Caco-2 (cell line): ENCODE measurements around the gene CD40. TPM values are rescaled to one million over a fixed set of nuclear protein-coding genes. Genes with fewer than 3 reads are reported as not detected.

Source experiments
- BruUV-seq: library from RNA; stranded (reverse); fragments of 400-500 nt; replicated peaks from 2 replicates; lab custom pipeline; 2021; lab: Mats Ljungman, UMichigan
- CTCF ChIA-PET: fragments of 300-600 bp; sonication (Branson Sonifier 250); formaldehyde crosslinking; loops from one replicate; lab custom pipeline; 2022; ENCODE audit warnings: antibody characterized with exemption; lab: Charles Lee
- POLR2A ChIA-PET: fragments of 300-600 bp; sonication (Branson Sonifier 250); formaldehyde crosslinking; loops from one replicate; lab custom pipeline; 2022; ENCODE audit warnings: antibody characterized with exemption; lab: Charles Lee
- DNase-seq, 2 experiments: peaks; one replicate each; pipeline versions ENCODE4 v3.0.0 to v3.0.0-alpha.2; 2020 to 2022
- H3K27me3 ChIP-seq: replicated peaks from 2 replicates; pipeline ENCODE4 v1.6.0; 2011; ENCODE audit warnings: low read length; ENCODE audit not compliant: control insufficient read depth, insufficient read depth
- H3K36me3 ChIP-seq: 2 replicates; pipeline ENCODE4 v1.5.1; 2011; ENCODE audit warnings: low read length; ENCODE audit not compliant: control insufficient read depth, insufficient read depth
- H3K4me1 ChIP-seq: fragments of 250-450 bp; sonication (Bioruptor Pico); 2 replicates; pipeline ENCODE4 v1.5.1; 2020; ENCODE audit warnings: mild to moderate bottlenecking
- H3K4me3 ChIP-seq: 2 replicates; pipeline ENCODE4 v1.5.1; 2011; ENCODE audit warnings: low read depth, mild to moderate bottlenecking, control low read depth, low read length
- H3K9me3 ChIP-seq: fragments of 250-450 bp; sonication (Bioruptor Pico); 2 replicates; pipeline ENCODE4 v1.5.1; 2020; ENCODE audit warnings: mild to moderate bottlenecking, moderate library complexity
- H3K27ac Mint-ChIP-seq: one replicate; pipeline ENCODE4 v1.8.0; 2022; ENCODE audit warnings: mixed read lengths; ENCODE audit not compliant: unreplicated experiment
- H3K27me3 Mint-ChIP-seq: one replicate; pipeline ENCODE4 v1.8.0; 2022; ENCODE audit warnings: mixed read lengths; ENCODE audit not compliant: insufficient read depth, unreplicated experiment
- H3K36me3 Mint-ChIP-seq: one replicate; pipeline ENCODE4 v1.8.0; 2022; ENCODE audit warnings: mild to moderate bottlenecking, mixed read lengths; ENCODE audit not compliant: insufficient read depth, unreplicated experiment
- H3K4me1 Mint-ChIP-seq: one replicate; pipeline ENCODE4 v1.8.0; 2022; ENCODE audit warnings: low read depth, mixed read lengths; ENCODE audit not compliant: unreplicated experiment
- H3K4me3 Mint-ChIP-seq: one replicate; pipeline ENCODE4 v1.8.0; 2022; ENCODE audit warnings: mild to moderate bottlenecking, moderate library complexity, mixed read lengths; ENCODE audit not compliant: unreplicated experiment
- H3K9me3 Mint-ChIP-seq: one replicate; pipeline ENCODE4 v1.8.0; 2022; ENCODE audit warnings: mixed read lengths; ENCODE audit not compliant: unreplicated experiment
- intact Hi-C: fragments of 100-400 bp; cut with micrococcal nuclease; formaldehyde crosslinking; loops from one replicate; pipeline ENCODE4 v1.10.0; 2022; ENCODE audit not compliant: unreplicated experiment
- total RNA-seq: library from RNA; stranded (reverse); gene quantifications from 2 replicates; pipeline ENCODE4 v1.2.3, GENCODE V29; 2022
- TF ChIP-seq, protein P1 (sequence below), 2 experiments: fragments of 200-600 bp in 1 of 2; IDR thresholded peaks; 1 replicate in 1 of 2; 2 replicates in 1 of 2; pipeline versions ENCODE4 v1.5.1 to v1.8.0; 2011 to 2022; ENCODE audit warnings: antibody characterized with exemption in 1 of 2, control low read depth in 1 of 2, inconsistent platforms in 1 of 2, low read depth in 1 of 2, low read length in 1 of 2, mild to moderate bottlenecking in 1 of 2, moderate library complexity in 1 of 2; ENCODE audit not compliant: insufficient read depth in 1 of 2, severe bottlenecking in 1 of 2, unreplicated experiment in 1 of 2

Gene CD40
- total RNA-seq, 1 experiment from 2014 or later, result not detected

DNA sequence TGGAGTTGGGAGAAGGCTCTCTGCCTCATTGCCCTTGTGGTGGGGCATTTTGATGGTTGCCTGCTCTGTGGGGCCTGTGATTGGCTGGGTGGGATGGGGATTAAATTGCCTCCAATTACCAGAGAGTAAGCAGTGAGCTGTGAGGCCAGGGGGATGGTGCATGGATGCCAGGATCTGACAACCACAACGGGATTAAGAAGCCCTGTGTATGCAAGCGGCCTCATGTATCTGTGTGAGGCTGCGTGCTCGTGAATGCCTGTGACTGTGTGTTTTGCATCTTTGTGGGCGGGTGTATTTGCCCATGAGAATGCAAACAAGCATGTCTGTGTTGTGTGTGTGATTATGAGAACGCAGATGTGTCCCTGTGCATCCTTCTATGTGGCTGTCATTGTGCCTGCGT is 46.1 kb downstream of the CD40 start:
- H3K27ac Mint-ChIP-seq, result no peak overlapping the region
- peaks cover 22% of the 10 kb centered on the region for H3K27me3 Mint-ChIP-seq
- BruUV-seq, result no TSS peak
- Histone ChIP-seq H3K36me3 (no peaks in the 10 kb centered on the region), H3K4me1 (no peaks in the 10 kb centered on the region), H3K9me3 (peaks cover 5% of the 10 kb centered on the region; the same call in 1 of the 2 replicates), H3K4me3 (no peak overlapping the region), H3K27me3 (peaks cover 2% of the 10 kb centered on the region; the same call in 1 of the 2 replicates)
- no peaks in the 10 kb centered on the region for H3K36me3 Mint-ChIP-seq
- POLR2A ChIA-PET, result no interaction called here
- H3K4me3 Mint-ChIP-seq, result no peak overlapping the region
- no peaks in the 10 kb centered on the region for H3K9me3 Mint-ChIP-seq
- CTCF ChIA-PET, result no interaction called here
- no peak for DNase-seq
- no peaks in the 10 kb centered on the region for H3K4me1 Mint-ChIP-seq
- TF ChIP-seq, protein P1, sequence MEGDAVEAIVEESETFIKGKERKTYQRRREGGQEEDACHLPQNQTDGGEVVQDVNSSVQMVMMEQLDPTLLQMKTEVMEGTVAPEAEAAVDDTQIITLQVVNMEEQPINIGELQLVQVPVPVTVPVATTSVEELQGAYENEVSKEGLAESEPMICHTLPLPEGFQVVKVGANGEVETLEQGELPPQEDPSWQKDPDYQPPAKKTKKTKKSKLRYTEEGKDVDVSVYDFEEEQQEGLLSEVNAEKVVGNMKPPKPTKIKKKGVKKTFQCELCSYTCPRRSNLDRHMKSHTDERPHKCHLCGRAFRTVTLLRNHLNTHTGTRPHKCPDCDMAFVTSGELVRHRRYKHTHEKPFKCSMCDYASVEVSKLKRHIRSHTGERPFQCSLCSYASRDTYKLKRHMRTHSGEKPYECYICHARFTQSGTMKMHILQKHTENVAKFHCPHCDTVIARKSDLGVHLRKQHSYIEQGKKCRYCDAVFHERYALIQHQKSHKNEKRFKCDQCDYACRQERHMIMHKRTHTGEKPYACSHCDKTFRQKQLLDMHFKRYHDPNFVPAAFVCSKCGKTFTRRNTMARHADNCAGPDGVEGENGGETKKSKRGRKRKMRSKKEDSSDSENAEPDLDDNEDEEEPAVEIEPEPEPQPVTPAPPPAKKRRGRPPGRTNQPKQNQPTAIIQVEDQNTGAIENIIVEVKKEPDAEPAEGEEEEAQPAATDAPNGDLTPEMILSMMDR (IDR thresholded peaks at IDR 0.05; ENCODE audit: insufficient read depth in 1 of 2, low read depth in 1 of 2, low read length in 1 of 2, severe bottlenecking in 1 of 2, unreplicated experiment in 1 of 2), result no peak
- intact Hi-C loops, result no loop called here

GRCh38 chr20:46167080-46167479 is 49.0 kb downstream of the CD40 start:
- no peak for DNase-seq
- Mint-ChIP-seq H3K27me3 (peaks cover 27% of the 10 kb centered on the region), H3K4me3 (no peak overlapping the region), H3K36me3 (no peaks in the 10 kb centered on the region), H3K4me1 (no peaks in the 10 kb centered on the region), H3K27ac (no peak overlapping the region), H3K9me3 (no peaks in the 10 kb centered on the region)
- CTCF ChIA-PET, result no interaction called here
- Histone ChIP-seq H3K27me3 (peaks cover 3% of the 10 kb centered on the region; the same call in 1 of the 2 replicates), H3K4me1 (no peaks in the 10 kb centered on the region), H3K36me3 (no peaks in the 10 kb centered on the region), H3K9me3 (peaks cover 5% of the 10 kb centered on the region; the same call in 1 of the 2 replicates), H3K4me3 (no peak overlapping the region)
- TF ChIP-seq, protein P1 (IDR thresholded peaks at IDR 0.05; ENCODE audit: insufficient read depth in 1 of 2, low read depth in 1 of 2, low read length in 1 of 2, severe bottlenecking in 1 of 2, unreplicated experiment in 1 of 2), result no peak
- intact Hi-C loops, result no loop called here
- BruUV-seq, result no TSS peak
- POLR2A ChIA-PET, result no interaction called here

DNA sequence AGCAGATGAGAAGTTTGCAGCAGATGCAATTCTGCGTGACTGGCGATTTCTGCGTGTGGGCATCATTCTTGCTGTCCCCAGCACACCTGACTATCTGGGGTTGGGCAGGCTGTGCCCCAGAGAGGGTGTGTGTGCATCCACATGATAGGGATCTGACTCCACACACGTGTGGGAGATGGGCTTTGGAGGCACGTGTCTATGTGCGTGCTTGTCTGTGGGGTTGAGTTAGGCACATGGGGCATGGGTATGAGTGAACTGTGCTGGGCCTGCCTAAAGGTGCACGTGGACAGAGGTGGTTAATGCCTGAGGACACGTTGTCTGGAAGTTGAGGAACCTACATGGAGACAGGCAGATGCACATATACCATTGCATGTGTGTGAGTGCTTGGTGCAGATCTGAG is 50.3 kb downstream of the CD40 start:
- no peak for DNase-seq
- Histone ChIP-seq H3K4me3 (no peak overlapping the region), H3K27me3 (peaks cover 6% of the 10 kb centered on the region), H3K9me3 (peaks cover 5% of the 10 kb centered on the region; the same call in 1 of the 2 replicates), H3K4me1 (no peaks in the 10 kb centered on the region), H3K36me3 (no peaks in the 10 kb centered on the region)
- Mint-ChIP-seq H3K27me3 (peaks cover 25% of the 10 kb centered on the region), H3K9me3 (no peaks in the 10 kb centered on the region), H3K4me1 (no peaks in the 10 kb centered on the region), H3K4me3 (no peak overlapping the region), H3K36me3 (no peaks in the 10 kb centered on the region), H3K27ac (no peak overlapping the region)
- TF ChIP-seq, protein P1 (IDR thresholded peaks at IDR 0.05; ENCODE audit: insufficient read depth in 1 of 2, low read depth in 1 of 2, low read length in 1 of 2, severe bottlenecking in 1 of 2, unreplicated experiment in 1 of 2), result no peak
- CTCF ChIA-PET, result no interaction called here
- POLR2A ChIA-PET, result no interaction called here
- no TSS peak for BruUV-seq
- intact Hi-C loops, result no loop called here
